Hematopoietic multipotent progenitor cell treated with erythropoietin and hydrocortisone succinate and interleukin-3 and kit ligand, for 8 days (in vitro differentiated cells): Measurements from ENCODE around the gene PSTPIP2.
A peak's percentile ranks its signal among the peaks of the same experiment; 100 is the strongest.
"Not testable (repeated sequence)": the region's sequence is repeated elsewhere in the genome, so short reads cannot be mapped to it uniquely, and the experiment has no call there.

Experiments
- DNase-seq: peaks from one replicate; pipeline ENCODE4 v3.0.0-alpha.2; 2015

PSTPIP2 gene

GRCh38 chr18:46069524-46069923 lies 2.5 kb downstream of the PSTPIP2 start:
- DNase-seq, result no peak

GRCh38 chr18:46068763-46069162 lies 3.3 kb downstream of the PSTPIP2 start:
- no peak for DNase-seq

GRCh38 chr18:46067438-46068007 lies 4.5 kb downstream of the PSTPIP2 start:
- DNase-seq, result peak; percentile 55

GRCh38 chr18:46062781-46063180 lies 9.3 kb downstream of the PSTPIP2 start:
- no peak for DNase-seq

- DNase-seq, result no peak
Measured at GRCh38 chr18:46061796-46062195, 10.3 kb downstream of the PSTPIP2 start.

GRCh38 chr18:46061387-46061786 lies 10.7 kb downstream of the PSTPIP2 start:
- peak; percentile 74 for DNase-seq

- DNase-seq, result peak; percentile 98
Measured at GRCh38 chr18:46060359-46060841, 11.7 kb downstream of the PSTPIP2 start.

- no peak for DNase-seq
Measured at GRCh38 chr18:46055838-46056230, 16.2 kb downstream of the PSTPIP2 start.

GRCh38 chr18:46054956-46055837 lies 16.9 kb downstream of the PSTPIP2 start:
- DNase-seq, result peak; percentile 40

GRCh38 chr18:46053368-46054095 lies 18.5 kb downstream of the PSTPIP2 start:
- DNase-seq, result no peak

GRCh38 chr18:46051731-46052461 lies 20.2 kb downstream of the PSTPIP2 start:
- DNase-seq, result no peak

GRCh38 chr18:46050268-46050667 lies 21.8 kb downstream of the PSTPIP2 start:
- DNase-seq, result no peak

- DNase-seq, result no peak
Measured at GRCh38 chr18:46048641-46049040, 23.4 kb downstream of the PSTPIP2 start.

GRCh38 chr18:46047369-46047768 lies 24.7 kb downstream of the PSTPIP2 start:
- DNase-seq, result not testable (repeated sequence)

GRCh38 chr18:46046688-46047087 lies 25.4 kb downstream of the PSTPIP2 start:
- DNase-seq, result no peak

GRCh38 chr18:46046126-46046525 lies 25.9 kb downstream of the PSTPIP2 start:
- DNase-seq, result no peak

- peak; percentile 73 for DNase-seq
Measured at GRCh38 chr18:46042571-46043123, 29.4 kb downstream of the PSTPIP2 start.

GRCh38 chr18:46040747-46041104 lies 31.3 kb downstream of the PSTPIP2 start:
- DNase-seq, result no peak

- peak; percentile 70 for DNase-seq
Measured at GRCh38 chr18:46040033-46040746, 31.9 kb downstream of the PSTPIP2 start.

- DNase-seq, result no peak
Measured at GRCh38 chr18:46037512-46038305, 34.4 kb downstream of the PSTPIP2 start.
